ENCODE results near the gene CCT6A. TPM values are rescaled to one million over a fixed set of nuclear protein-coding genes. Genes with fewer than 3 reads are reported as not detected.
"Not testable (repeated sequence)": the region's sequence is repeated elsewhere in the genome, so short reads cannot be mapped to it uniquely, and the experiment has no call there.

CCT6A gene
- total RNA-seq, 4 donors from 2014 or later, result 60.0 to 99.0 (median 77.9) TPM

- Histone ChIP-seq H3K9me3 (no peaks in the 10 kb centered on the region), H3K36me3 (peaks cover 0 to 57% (median 0%) of the 10 kb centered on the region in 3 donors), H3K4me3 (no peak overlapping the region), H3K27ac (no peak overlapping the region), H3K27me3 (no peaks in the 10 kb centered on the region), H3K4me1 (peaks cover 0 to 29% (median 10%) of the 10 kb centered on the region in 4 donors)
- no peak for DNase-seq (ENCODE audit: low spot score in 2 of 2)
- 90 to 97% methylated on average over 3 of the region's 3 CpGs for WGBS, 2 donors
- TF ChIP-seq, protein P1, sequence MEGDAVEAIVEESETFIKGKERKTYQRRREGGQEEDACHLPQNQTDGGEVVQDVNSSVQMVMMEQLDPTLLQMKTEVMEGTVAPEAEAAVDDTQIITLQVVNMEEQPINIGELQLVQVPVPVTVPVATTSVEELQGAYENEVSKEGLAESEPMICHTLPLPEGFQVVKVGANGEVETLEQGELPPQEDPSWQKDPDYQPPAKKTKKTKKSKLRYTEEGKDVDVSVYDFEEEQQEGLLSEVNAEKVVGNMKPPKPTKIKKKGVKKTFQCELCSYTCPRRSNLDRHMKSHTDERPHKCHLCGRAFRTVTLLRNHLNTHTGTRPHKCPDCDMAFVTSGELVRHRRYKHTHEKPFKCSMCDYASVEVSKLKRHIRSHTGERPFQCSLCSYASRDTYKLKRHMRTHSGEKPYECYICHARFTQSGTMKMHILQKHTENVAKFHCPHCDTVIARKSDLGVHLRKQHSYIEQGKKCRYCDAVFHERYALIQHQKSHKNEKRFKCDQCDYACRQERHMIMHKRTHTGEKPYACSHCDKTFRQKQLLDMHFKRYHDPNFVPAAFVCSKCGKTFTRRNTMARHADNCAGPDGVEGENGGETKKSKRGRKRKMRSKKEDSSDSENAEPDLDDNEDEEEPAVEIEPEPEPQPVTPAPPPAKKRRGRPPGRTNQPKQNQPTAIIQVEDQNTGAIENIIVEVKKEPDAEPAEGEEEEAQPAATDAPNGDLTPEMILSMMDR (IDR thresholded peaks at IDR 0.05), result no peak
- no peak for TF ChIP-seq POLR2A (IDR thresholded peaks at IDR 0.05)
Measured at GRCh38 chr7:56077681-56078080, 26.1 kb downstream of the CCT6A start.

GRCh38 chr7:56078196-56078595 is 26.6 kb downstream of the CCT6A start:
- H3K9me3 ChIP-seq, result no peaks in the 10 kb centered on the region
- no peak overlapping the region for H3K27ac ChIP-seq
- TF ChIP-seq POLR2A (IDR thresholded peaks at IDR 0.05), result no peak
- TF ChIP-seq, protein P1 (IDR thresholded peaks at IDR 0.05), result no peak
- no peak for TF ChIP-seq EP300 (IDR thresholded peaks at IDR 0.05)
- peaks cover 0 to 31% (median 10%) of the 10 kb centered on the region in 4 donors for H3K4me1 ChIP-seq
- WGBS, 2 donors, result 92 to 97% methylated on average over 6 to 15 of the region's 16 CpGs
- H3K4me3 ChIP-seq, result no peak overlapping the region
- no peak for DNase-seq (ENCODE audit: low spot score in 2 of 2)
- peaks cover 0 to 52% (median 0%) of the 10 kb centered on the region in 3 donors for H3K36me3 ChIP-seq
- H3K27me3 ChIP-seq, result no peaks in the 10 kb centered on the region

DNA sequence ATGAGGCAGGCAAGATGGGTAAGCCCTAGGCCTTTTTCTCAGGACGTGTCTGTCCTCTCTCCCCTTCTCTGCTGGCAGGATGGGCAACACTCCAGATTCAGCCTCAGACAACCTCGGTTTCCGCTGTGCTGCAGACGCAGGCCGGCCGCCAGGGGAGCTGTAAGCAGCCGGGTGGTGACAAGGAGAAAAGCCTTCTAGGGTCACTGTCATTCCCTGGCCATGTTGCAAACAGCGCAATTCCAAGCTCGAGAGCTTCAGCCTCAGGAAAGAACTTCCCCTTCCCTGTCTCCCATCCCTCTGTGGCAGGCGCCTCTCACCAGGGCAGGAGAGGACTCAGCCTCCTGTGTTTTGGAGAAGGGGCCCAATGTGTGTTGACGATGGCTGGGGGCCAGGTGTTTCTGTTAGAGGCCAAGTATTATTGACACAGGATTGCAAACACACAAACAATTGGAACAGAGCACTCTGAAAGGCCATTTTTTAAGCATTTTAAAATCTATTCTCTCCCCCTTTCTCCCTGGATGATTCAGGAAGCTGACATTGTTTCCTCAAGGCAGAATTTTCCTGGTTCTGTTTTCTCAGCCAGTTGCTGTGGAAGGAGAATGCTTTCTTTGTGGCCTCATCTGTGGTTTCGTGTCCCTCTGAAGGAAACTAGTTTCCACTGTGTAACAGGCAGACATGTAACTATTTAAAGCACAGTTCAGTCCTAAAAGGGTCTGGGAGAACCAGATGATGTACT is 28.1 kb downstream of the CCT6A start:
- no peaks in the 10 kb centered on the region for H3K9me3 ChIP-seq
- WGBS, 2 donors, result 30 to 36% methylated on average over 6 to 11 of the region's 12 CpGs
- peak; percentile 47 to 62 for DNase-seq (ENCODE audit: low spot score in 2 of 2)
- H3K4me1 ChIP-seq, result peaks cover 0 to 31% (median 10%) of the 10 kb centered on the region in 4 donors
- TF ChIP-seq, protein P1 (IDR thresholded peaks at IDR 0.05), result peak; percentile 41 to 65 (median 55)
- no peak for TF ChIP-seq EP300 (IDR thresholded peaks at IDR 0.05)
- no peaks in the 10 kb centered on the region for H3K27me3 ChIP-seq
- H3K4me3 ChIP-seq, result no peak overlapping the region
- H3K27ac ChIP-seq, result peak overlapping the region in 3 of 4 donors; percentile 18 to 78 (median 65)
- H3K36me3 ChIP-seq, result peaks cover 0 to 54% (median 0%) of the 10 kb centered on the region in 3 donors

DNA sequence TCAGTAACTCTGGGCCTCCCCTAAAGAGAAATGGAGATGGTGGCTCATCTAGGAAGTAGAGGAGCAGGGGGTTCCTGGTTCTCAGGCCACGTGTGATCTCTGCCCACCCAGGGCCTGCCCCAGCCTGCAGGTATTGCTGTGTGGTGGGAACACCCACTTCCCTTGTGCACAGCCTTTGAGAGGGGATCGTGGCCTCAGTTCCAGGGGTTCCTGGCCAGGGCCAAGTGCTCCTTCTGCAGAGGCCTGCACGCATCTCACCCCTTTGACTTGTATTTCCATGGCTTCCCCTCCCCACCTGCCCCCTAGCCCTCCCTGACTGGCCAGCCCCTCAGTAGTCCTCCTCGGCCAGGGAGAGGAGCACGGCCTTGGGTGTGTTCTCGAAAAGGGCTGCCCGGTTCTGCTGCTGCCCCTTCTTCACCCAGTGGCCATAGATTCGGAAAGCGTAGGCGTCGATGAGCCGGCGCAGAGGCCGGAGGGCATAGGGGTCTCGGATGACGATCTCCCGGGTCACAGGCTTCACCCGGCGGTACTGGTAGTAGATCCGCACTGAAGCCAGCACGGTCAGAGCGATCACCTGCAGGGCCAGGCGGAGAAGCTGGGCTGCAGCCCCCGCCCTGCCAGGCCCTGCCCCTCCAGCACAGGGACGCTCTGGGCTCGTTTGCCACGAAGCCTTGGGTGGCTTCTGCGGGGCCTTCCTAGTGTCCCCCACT is 29.3 kb downstream of the CCT6A start:
- H3K4me3 ChIP-seq; H3K27me3 ChIP-seq; H3K9me3 ChIP-seq; DNase-seq (ENCODE audit: low spot score in 2 of 2): not testable (repeated sequence)
- Histone ChIP-seq H3K4me1 (peaks cover 0 to 31% (median 10%) of the 10 kb centered on the region in 4 donors), H3K36me3 (peaks cover 0 to 62% (median 0%) of the 10 kb centered on the region in 3 donors), H3K27ac (peak overlapping the region in 1 of 4 donors; percentile 78)
- WGBS, 2 donors, result 91 to 92% methylated on average over 27 to 28 of the region's 28 CpGs

- no peaks in the 10 kb centered on the region for H3K27me3 ChIP-seq
- DNase-seq (ENCODE audit: low spot score in 2 of 2), result no peak
- no peaks in the 10 kb centered on the region for H3K9me3 ChIP-seq
- H3K4me3 ChIP-seq, result no peak overlapping the region
- 92 to 94% methylated on average over 24 to 27 of the region's 29 CpGs for WGBS, 2 donors
- no peak overlapping the region for H3K27ac ChIP-seq
- peaks cover 0 to 63% (median 0%) of the 10 kb centered on the region in 3 donors for H3K36me3 ChIP-seq
- peaks cover 0 to 31% (median 10%) of the 10 kb centered on the region in 4 donors for H3K4me1 ChIP-seq
- TF ChIP-seq, protein P1 (IDR thresholded peaks at IDR 0.05), result no peak
- TF ChIP-seq POLR2A (IDR thresholded peaks at IDR 0.05) (no peak), EP300 (IDR thresholded peaks at IDR 0.05) (no peak)
Measured at GRCh38 chr7:56081626-56082340, 30.2 kb downstream of the CCT6A start.

Data from tibial nerve (tissue), 4 donors.